Measurements from ENCODE around the gene GSTM2.
"Not testable (repeated sequence)": the region's sequence is repeated elsewhere in the genome, so short reads cannot be mapped to it uniquely, and the experiment has no call there.

The GSTM2 gene

DNA sequence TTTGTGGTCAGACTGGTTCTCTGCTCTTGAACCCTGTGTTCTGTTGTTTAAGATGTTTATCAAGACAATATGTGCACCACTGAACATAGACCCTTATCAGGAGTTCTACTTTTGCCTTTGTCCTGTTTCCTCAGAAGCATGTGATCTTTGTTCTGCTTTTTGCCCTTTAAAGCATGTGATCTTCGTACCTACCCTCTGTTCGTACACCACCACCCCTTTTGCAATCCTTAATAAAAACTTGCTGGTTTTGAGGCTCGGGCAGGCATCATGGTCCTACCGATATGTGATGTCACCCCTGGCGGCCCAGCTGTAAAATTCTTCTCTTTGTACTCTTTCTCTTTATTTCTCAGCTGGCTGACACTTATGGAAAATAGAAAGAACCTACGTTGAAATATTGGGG, 16.9 kb downstream of the GSTM2 start:
- H3K9me3 ChIP-seq (ENCODE audit: control insufficient read depth, insufficient read depth, low read length); DNase-seq (ENCODE audit: low read depth, low spot score); H3K4me1 ChIP-seq (ENCODE audit: control insufficient read depth, insufficient read depth, low read length); H3K27ac ChIP-seq (ENCODE audit: low read length); H3K4me3 ChIP-seq (ENCODE audit: low read length); H3K36me3 ChIP-seq (ENCODE audit: control insufficient read depth, insufficient read depth, low read length); H3K27me3 ChIP-seq (ENCODE audit: control insufficient read depth, insufficient read depth, low read length): not testable (repeated sequence)
- whole genome bisulfite sequencing (ENCODE audit: insufficient coverage, insufficient read length) = no CpG with 5 or more reads among the region's 6 CpGs

DNA sequence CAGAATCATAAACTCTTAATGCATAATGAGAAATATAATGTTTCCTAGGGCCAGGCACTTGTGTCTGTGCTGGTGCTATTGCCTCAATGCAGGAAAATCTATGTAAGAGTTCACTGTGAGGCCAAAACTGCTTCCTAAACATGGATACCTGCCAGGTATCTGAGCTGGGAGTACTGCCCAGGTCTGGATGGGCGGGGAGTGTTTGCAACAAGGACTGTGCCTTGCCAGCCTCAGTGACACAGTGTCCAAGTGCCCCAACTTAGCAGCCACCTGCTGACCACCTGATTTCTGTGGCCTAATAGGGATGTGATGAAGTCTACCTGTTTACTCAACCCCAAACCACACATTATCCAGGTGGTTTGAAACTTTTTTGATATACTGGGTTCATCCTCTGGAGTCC, 17.5 kb downstream of the GSTM2 start:
- not testable (repeated sequence) for DNase-seq (ENCODE audit: low read depth, low spot score); H3K27me3 ChIP-seq (ENCODE audit: control insufficient read depth, insufficient read depth, low read length); H3K27ac ChIP-seq (ENCODE audit: low read length); H3K4me3 ChIP-seq (ENCODE audit: low read length); H3K9me3 ChIP-seq (ENCODE audit: control insufficient read depth, insufficient read depth, low read length); H3K4me1 ChIP-seq (ENCODE audit: control insufficient read depth, insufficient read depth, low read length); H3K36me3 ChIP-seq (ENCODE audit: control insufficient read depth, insufficient read depth, low read length)
- WGBS (ENCODE audit: insufficient coverage, insufficient read length) = no CpG with 5 or more reads among the region's 1 CpG

DNA sequence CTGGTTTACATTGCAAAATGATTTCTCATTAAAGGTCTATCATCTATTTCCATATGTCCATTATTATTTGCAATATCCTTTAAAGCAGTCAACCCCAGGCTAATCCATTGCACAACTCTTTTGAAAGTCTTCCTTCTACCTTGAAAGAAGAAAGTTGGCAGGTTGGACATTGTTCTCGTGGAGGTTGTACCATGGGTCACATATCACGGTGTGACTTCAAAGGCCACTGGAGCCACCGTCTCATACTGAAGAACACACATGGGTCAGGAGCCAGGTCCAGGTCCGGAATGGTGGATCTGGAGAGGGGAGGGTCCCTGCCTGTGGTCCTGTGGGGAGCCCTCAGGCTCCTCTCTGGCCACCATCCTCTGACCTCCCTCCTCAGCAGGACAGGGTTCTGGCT, 18.0 kb downstream of the GSTM2 start:
- H3K27ac ChIP-seq (ENCODE audit: low read length); H3K36me3 ChIP-seq (ENCODE audit: control insufficient read depth, insufficient read depth, low read length); H3K4me1 ChIP-seq (ENCODE audit: control insufficient read depth, insufficient read depth, low read length); DNase-seq (ENCODE audit: low read depth, low spot score); H3K27me3 ChIP-seq (ENCODE audit: control insufficient read depth, insufficient read depth, low read length); H3K4me3 ChIP-seq (ENCODE audit: low read length); H3K9me3 ChIP-seq (ENCODE audit: control insufficient read depth, insufficient read depth, low read length): not testable (repeated sequence)
- no CpG with 5 or more reads among the region's 4 CpGs for WGBS (ENCODE audit: insufficient coverage, insufficient read length)

- not testable (repeated sequence) for H3K4me3 ChIP-seq (ENCODE audit: low read length); H3K36me3 ChIP-seq (ENCODE audit: control insufficient read depth, insufficient read depth, low read length); H3K4me1 ChIP-seq (ENCODE audit: control insufficient read depth, insufficient read depth, low read length); H3K9me3 ChIP-seq (ENCODE audit: control insufficient read depth, insufficient read depth, low read length); H3K27me3 ChIP-seq (ENCODE audit: control insufficient read depth, insufficient read depth, low read length); H3K27ac ChIP-seq (ENCODE audit: low read length); DNase-seq (ENCODE audit: low read depth, low spot score)
- WGBS (ENCODE audit: insufficient coverage, insufficient read length) = no CpG with 5 or more reads among the region's 11 CpGs
Measured at GRCh38 chr1:109687109-109687508, 19.3 kb downstream of the GSTM2 start.

- Histone ChIP-seq H3K27me3 (ENCODE audit: control insufficient read depth, insufficient read depth, low read length) (no peaks in the 10 kb centered on the region), H3K9me3 (ENCODE audit: control insufficient read depth, insufficient read depth, low read length) (no peaks in the 10 kb centered on the region), H3K27ac (ENCODE audit: low read length) (no peak within 1 kb of the TSS), H3K4me3 (ENCODE audit: low read length) (no peak within 1 kb of the TSS), H3K36me3 (ENCODE audit: control insufficient read depth, insufficient read depth, low read length) (no peaks in the 10 kb centered on the region), H3K4me1 (ENCODE audit: control insufficient read depth, insufficient read depth, low read length) (no peaks in the 10 kb centered on the region)
- DNase-seq (ENCODE audit: low read depth, low spot score) = no peak
- no CpG with 5 or more reads among the region's 46 CpGs for WGBS (ENCODE audit: insufficient coverage, insufficient read length)
Measured at GRCh38 chr1:109687641-109688499, 20.0 kb downstream of the GSTM2 start, which contains the start of gene GSTM1. TSS of gene GSTM1 (plus strand) at chr1:109687817. CDS start at chr1:109687874, 57 bp downstream.

GRCh38 chr1:109689844-109690405, 22.1 kb downstream of the GSTM2 start:
- no CpG with 5 or more reads among the region's 6 CpGs for WGBS (ENCODE audit: insufficient coverage, insufficient read length)
- Histone ChIP-seq H3K27me3 (ENCODE audit: control insufficient read depth, insufficient read depth, low read length) (no peaks in the 10 kb centered on the region), H3K36me3 (ENCODE audit: control insufficient read depth, insufficient read depth, low read length) (no peaks in the 10 kb centered on the region), H3K4me1 (ENCODE audit: control insufficient read depth, insufficient read depth, low read length) (no peaks in the 10 kb centered on the region), H3K9me3 (ENCODE audit: control insufficient read depth, insufficient read depth, low read length) (no peaks in the 10 kb centered on the region), H3K27ac (ENCODE audit: low read length) (no peak overlapping the region), H3K4me3 (ENCODE audit: low read length) (no peak overlapping the region)
- DNase-seq (ENCODE audit: low read depth, low spot score) = no peak

DNA sequence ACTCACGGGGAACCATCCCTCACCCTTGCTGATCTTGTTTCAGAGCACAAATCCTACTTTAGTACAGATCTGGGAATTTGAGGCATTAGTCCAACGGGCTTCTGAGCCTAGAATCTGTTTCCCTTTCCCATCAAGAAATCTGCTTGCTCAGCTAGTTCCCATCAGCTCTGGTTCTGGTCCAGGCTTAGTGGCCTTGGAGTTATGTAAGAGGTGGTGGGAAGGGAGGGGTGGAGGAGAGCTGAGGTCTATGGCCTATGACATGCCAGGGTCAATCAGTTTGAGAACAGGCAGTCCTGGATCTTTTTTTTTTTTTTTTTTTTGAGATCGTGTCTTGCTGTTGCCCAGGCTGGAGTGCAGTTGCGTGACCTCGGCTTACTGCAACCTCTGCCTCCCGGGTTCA, 23.9 kb downstream of the GSTM2 start:
- Histone ChIP-seq H3K4me1 (ENCODE audit: control insufficient read depth, insufficient read depth, low read length) (no peaks in the 10 kb centered on the region), H3K4me3 (ENCODE audit: low read length) (no peak overlapping the region), H3K36me3 (ENCODE audit: control insufficient read depth, insufficient read depth, low read length) (no peaks in the 10 kb centered on the region), H3K27me3 (ENCODE audit: control insufficient read depth, insufficient read depth, low read length) (no peaks in the 10 kb centered on the region), H3K27ac (ENCODE audit: low read length) (no peak overlapping the region), H3K9me3 (ENCODE audit: control insufficient read depth, insufficient read depth, low read length) (no peaks in the 10 kb centered on the region)
- no peak for DNase-seq (ENCODE audit: low read depth, low spot score)
- WGBS (ENCODE audit: insufficient coverage, insufficient read length) = no CpG with 5 or more reads among the region's 6 CpGs

GRCh38 chr1:109694400-109694799, 26.5 kb downstream of the GSTM2 start:
- H3K36me3 ChIP-seq (ENCODE audit: control insufficient read depth, insufficient read depth, low read length); H3K27ac ChIP-seq (ENCODE audit: low read length); H3K4me3 ChIP-seq (ENCODE audit: low read length); H3K9me3 ChIP-seq (ENCODE audit: control insufficient read depth, insufficient read depth, low read length); DNase-seq (ENCODE audit: low read depth, low spot score); H3K27me3 ChIP-seq (ENCODE audit: control insufficient read depth, insufficient read depth, low read length); H3K4me1 ChIP-seq (ENCODE audit: control insufficient read depth, insufficient read depth, low read length): not testable (repeated sequence)
- no CpG with 5 or more reads among the region's 5 CpGs for WGBS (ENCODE audit: insufficient coverage, insufficient read length)

GRCh38 chr1:109695138-109695537, 27.3 kb downstream of the GSTM2 start:
- DNase-seq (ENCODE audit: low read depth, low spot score); H3K4me1 ChIP-seq (ENCODE audit: control insufficient read depth, insufficient read depth, low read length); H3K27ac ChIP-seq (ENCODE audit: low read length); H3K4me3 ChIP-seq (ENCODE audit: low read length); H3K36me3 ChIP-seq (ENCODE audit: control insufficient read depth, insufficient read depth, low read length); H3K9me3 ChIP-seq (ENCODE audit: control insufficient read depth, insufficient read depth, low read length); H3K27me3 ChIP-seq (ENCODE audit: control insufficient read depth, insufficient read depth, low read length): not testable (repeated sequence)
- no CpG with 5 or more reads among the region's 3 CpGs for WGBS (ENCODE audit: insufficient coverage, insufficient read length)

GRCh38 chr1:109697066-109697465, 29.2 kb downstream of the GSTM2 start:
- Histone ChIP-seq H3K36me3 (ENCODE audit: control insufficient read depth, insufficient read depth, low read length) (no peaks in the 10 kb centered on the region), H3K4me1 (ENCODE audit: control insufficient read depth, insufficient read depth, low read length) (no peaks in the 10 kb centered on the region), H3K9me3 (ENCODE audit: control insufficient read depth, insufficient read depth, low read length) (no peaks in the 10 kb centered on the region), H3K27me3 (ENCODE audit: control insufficient read depth, insufficient read depth, low read length) (no peaks in the 10 kb centered on the region), H3K4me3 (ENCODE audit: low read length) (no peak overlapping the region), H3K27ac (ENCODE audit: low read length) (no peak overlapping the region)
- WGBS (ENCODE audit: insufficient coverage, insufficient read length) = no CpG with 5 or more reads among the region's 4 CpGs
- DNase-seq (ENCODE audit: low read depth, low spot score) = no peak

GRCh38 chr1:109697861-109698260, 30.0 kb downstream of the GSTM2 start:
- not testable (repeated sequence) for H3K27me3 ChIP-seq (ENCODE audit: control insufficient read depth, insufficient read depth, low read length); H3K36me3 ChIP-seq (ENCODE audit: control insufficient read depth, insufficient read depth, low read length); H3K9me3 ChIP-seq (ENCODE audit: control insufficient read depth, insufficient read depth, low read length); H3K27ac ChIP-seq (ENCODE audit: low read length); DNase-seq (ENCODE audit: low read depth, low spot score); H3K4me3 ChIP-seq (ENCODE audit: low read length); H3K4me1 ChIP-seq (ENCODE audit: control insufficient read depth, insufficient read depth, low read length)
- no CpG with 5 or more reads among the region's 4 CpGs for WGBS (ENCODE audit: insufficient coverage, insufficient read length)

Data from iPS DF 6.9 (cell line).